GM19468 (cell line): ENCODE data around the gene DDX41.

Experiments used
- ATAC-seq: cut with Tn5 transposase; IDR thresholded peaks from one replicate; pipeline ENCODE4 v1.9.1; 2021; ENCODE audit warnings: mild to moderate bottlenecking, moderate library complexity, moderate number of reproducible peaks; ENCODE audit not compliant: unreplicated experiment; ENCODE audit errors: extremely low read depth

The DDX41 gene

DNA sequence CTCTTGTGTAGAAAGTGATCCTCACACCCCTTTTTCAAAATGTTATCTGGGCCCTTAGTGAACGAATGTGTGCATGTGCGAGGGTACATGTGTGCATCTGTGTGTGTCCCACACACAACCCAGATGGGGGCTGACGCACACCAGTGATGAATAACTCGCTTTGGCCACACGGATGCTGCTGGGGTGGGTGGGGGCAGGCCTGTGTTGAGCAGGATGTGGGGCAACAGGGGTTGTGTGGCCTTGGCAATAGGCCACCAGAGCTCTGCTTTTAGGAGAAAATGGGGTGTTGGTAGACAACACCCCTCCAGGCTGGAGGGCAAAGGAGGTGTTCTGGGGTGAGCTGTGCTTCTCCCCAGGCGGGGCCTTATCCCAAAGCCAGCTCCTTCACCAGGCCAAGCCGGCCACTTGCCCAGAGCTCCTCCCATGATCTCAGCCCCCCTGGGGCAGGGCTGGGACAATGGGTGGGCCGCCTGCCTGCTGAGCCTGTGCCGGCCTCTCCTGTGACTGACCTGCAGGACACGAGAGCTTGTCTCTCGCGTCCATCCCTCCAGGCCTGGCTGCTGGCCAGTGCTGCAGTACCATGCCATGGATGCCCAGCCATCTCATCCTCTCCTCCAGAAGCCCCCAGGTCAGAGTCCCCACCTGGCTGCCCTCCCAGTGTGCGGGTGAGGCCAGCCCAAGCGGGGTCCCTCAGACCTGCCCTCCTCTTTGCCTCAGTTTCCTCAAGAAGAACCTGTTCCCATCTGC, 45.0 kb downstream of the DDX41 start:
- no peak for ATAC-seq

DNA sequence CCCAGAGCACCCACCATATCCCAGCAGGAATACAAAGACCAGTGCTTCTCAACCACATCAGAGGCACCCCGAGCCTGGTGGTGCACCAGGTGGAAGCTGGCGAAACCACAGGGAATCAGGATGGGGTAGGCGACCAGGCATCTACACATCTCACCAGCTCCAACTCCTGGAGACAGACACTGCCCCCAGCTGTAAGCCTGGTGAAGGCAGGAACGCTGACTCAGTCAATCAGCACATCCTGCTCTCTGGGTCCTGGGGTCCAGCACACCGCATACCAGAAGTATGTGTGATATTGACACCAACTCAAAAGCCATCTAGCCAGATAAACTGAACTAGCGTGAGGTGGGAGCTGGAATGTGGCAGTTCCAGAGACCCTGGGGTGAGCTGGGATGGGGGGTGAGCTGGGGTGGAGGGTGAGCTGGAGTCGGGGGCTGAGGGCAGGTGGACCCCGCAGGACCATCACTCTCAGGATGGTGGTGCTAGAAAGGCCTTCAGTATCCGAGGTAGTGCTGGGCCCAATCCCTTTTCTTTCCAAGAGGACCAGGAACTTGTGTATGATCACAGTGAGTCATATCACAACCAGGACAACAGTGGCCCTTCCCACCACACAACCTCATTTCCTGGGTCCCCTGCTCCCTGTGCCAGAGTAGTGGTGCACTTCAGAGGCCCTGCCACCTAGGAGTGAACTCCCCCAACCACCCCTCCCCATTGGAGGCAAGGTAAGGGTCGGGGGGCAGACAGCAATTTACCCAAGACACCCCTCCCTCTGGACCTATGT, 45.8 kb downstream of the DDX41 start:
- ATAC-seq, result no peak

DNA sequence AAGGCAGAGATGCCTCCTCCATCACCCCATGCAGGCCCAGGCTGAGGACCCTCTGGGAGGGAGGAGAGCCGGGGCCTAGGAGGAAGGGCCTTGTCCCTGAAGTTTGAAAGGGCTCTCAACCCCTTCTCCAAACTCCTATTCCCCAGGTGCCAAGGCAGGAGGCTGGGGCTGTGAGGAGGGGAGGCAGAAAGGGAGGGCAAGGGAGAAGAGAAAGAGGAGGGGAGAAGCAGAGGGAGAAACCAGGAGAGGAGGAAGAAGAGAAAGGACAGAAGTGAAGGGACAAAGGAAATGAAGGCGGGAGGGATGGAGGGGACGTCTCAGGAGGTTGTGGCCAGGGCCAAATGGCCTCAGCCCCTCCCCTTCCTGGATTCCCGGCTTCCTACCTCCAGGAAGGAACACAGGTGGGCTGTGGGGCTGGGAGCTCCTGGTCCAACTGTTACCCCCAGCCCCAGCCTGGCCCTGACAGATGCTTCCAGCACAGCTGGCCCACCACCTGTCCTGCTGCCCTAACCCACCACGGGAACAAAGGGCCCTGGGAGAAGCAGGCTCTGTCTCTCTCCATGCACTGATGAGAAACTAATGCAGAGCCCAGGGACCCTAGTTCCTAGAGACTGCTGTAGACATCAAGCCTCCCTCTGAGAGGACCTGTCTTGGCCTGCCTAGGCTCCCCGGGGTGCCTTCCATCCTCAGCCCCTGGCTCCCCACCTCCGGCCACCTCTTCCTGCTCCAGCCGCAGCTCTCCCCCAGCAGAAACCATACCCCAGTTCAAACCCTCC, 46.8 kb downstream of the DDX41 start:
- no peak for ATAC-seq

DNA sequence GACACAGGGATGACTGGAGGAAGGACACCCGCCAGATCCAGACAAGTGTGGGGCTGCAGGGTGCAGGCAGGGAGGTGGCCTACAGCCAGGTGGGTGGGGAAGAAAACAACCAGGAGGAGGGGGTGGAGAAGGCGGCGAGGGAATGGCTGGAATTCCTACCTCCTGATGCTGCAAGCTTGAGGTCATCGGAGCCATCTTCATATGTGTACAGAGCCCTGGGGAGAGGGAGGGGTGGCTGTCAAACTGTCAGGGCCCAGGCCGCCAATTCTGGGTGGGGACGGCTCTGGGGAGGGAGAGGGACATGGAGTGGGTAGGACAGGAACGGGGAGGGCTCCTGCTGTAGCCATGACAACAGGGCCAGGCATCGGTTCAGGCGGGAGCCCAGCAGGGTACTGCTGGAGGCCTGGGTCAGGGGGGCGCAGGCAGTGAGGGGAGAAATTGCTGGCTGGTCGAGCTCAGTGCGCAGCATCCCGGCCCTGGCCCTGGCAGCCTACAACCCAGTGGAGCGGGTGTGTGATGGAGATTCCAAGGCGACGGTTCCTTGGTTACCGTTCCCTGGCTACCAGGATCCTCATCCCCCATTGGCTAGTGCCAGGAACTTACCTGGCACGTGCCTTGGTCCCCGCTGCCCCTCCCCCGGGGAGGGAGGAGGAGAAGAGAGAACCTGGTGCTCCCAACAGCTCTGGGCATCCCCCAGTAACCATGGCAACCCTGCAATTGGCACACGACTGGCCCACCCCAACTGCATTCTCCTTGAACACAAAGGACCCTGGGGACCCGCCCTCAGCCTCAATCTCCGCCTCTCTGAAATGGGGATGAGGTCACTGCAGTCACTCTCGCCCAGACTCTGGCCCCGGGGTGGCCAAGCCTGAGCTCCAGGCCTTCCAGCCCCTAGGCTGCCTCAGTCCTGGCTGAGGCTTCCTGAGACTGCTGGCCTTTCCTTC, 47.8 kb downstream of the DDX41 start:
- no peak for ATAC-seq

DNA sequence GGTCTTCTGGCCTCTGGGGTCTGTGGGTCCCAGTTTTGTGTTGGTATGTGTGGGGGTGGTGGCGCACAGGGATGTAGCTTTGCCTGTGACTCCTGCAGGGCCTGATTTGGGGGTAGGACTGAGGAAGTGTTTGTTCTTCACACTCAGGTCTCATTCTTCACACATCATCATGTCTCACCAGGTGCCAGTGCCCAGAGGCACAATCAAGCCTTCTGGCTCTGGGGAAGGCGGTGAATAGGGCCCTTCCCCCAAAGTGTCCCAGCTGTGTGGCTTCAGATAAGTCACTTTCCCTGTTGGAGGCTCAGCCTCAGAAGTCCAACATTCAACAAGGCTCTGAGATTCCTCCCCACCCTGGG, 48.5 kb downstream of the DDX41 start:
- no peak for ATAC-seq

DNA sequence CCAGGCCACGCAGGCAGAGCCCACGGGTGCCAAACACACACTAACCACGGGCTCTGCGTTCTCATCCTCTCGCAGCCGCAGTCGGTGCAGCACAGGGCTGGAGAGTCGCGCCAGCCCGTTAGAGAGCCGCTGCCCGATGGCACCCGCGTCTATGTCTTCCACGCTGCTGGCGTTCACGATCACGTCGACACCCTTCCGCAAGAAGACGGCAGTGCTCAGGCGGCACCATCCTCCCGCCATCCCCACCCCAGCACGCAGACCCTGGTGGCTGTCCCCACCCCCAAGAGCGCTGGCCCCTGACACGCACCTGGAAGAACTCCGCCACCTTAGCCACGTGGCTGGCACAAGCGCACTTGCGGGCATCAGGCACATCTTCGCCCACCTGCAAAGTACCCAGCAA, 49.3 kb downstream of the DDX41 start:
- no peak for ATAC-seq

DNA sequence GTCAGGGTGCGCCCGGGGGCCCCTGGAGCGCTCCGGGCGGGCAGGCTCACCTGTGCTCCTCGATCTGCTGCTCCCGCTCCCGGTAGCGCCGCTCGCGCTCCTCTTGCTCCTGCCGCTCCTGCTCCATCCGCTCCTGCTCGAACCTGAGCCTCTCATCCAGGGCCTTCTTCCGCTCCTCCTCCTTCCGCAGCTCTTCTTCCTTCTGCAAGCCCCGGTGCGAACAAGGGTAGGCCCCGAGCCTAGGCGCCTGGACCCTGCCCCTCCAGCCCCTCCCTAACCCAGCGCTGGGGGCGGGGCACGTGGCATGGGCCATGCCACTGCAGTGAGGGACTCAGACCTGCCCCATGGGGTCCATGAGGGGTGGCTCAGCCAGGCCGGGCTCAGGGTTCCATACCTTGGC, 49.9 kb downstream of the DDX41 start:
- ATAC-seq, result no peak

DNA sequence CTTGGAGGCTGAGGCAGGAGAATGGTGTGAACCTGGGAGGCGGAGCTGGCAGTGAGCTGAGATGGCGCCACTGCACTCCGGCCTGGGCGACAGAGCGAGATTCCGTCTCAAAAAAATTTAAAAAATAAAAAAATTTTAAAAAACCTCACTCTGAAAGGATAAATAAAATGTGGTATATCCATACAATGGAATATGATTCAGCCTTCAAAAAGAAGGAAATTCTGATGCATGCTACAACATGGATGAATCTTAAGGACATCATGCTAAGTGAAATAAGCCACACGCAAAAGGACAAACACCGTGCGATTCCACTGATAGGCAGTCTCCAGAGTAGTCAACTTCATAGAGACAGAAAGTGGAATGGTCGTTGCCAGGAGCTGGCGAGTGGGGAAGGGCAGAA, 51.7 kb downstream of the DDX41 start:
- no peak for ATAC-seq

DNA sequence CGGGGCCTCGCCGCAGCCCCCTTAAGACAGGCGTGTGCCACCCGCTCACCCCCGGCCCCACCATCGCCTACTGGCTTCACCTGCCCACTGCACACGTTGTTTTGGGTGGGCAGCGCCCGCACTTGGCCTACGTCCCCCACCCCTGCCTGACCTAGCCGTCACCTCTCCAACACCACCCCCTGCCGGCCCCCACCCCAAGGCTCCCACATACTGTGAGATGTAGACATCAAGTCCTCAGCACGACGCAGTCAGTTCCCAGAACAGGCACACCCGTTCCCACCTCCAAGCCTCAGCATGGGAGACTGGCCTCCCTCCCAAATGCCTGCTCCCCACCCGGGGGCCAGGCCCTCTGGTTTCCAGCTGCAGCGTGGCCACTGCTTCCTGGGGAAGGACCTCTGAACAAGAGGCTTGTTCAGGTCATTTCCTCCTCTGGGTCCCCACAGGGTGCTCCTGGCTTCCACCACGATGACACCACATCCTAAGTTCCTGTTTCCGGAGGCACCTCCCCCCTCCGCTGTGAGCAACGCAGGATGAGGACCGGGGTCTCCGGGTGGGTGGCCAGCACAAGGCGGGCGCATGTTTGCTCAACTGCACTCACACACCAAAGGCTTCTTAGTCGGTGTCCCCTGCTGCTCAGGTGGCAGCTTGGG, 54.6 kb downstream of the DDX41 start:
- ATAC-seq, result no peak
